T-helper 9 cell (primary cell): Measurements from ENCODE around the gene ACTL6B.

Experiments
- DNase-seq: peaks from one replicate; pipeline ENCODE4 v3.0.0-alpha.2; 2020

The ACTL6B gene

DNA sequence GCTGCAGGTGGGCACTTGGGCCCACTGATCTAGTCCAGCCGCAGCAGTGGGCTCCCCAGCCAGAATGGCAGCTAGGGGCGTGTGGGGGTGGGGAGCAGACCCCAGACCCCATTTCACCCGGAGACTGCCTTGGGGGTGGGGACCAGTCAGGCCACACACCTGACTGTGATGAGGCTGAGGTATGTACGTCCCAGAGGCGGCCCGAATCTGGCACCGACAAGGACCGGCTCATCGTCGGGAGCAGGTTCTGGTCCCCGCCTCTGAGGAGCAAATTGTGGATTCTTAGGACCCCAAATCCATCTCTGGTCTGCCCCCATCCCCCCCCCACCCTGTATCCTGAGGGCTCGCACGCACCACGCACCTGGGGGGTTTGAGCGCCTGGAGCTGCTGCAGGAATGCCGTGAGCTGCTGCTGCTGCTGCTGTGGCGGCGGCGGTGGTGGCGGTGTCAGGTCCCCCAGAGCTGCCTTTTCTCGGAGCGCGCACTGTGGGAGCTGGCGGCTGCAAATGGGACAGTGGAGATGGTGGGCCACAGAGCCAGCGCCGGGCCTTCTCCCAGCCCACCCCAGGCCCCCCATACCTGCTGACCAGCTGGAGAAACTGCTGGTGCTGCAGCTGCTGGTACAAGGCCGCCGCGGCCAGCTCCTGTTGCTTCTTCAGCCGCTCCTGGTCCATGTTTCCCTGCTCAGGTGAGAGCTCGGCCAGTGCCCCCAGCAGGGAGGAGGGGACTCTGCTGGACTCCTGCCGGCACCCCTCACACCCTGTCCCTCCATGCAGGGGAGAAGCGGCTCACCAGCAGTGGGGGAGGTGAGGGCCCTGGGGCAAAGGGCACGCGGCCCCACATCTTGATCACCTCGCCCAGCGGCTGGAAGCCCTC lies 27.6 kb upstream of the ACTL6B start:
- no peak for DNase-seq

- DNase-seq: no peak
These were observed 26.9 kb upstream of the ACTL6B start for GRCh38 chr7:100682991-100683658.

- no peak for DNase-seq
These were observed 26.0 kb upstream of the ACTL6B start for GRCh38 chr7:100682228-100682741.

- DNase-seq: no peak
These were observed 25.4 kb upstream of the ACTL6B start for GRCh38 chr7:100681491-100682227.

- no peak for DNase-seq
These were observed 24.5 kb upstream of the ACTL6B start for GRCh38 chr7:100680576-100681271.

DNA sequence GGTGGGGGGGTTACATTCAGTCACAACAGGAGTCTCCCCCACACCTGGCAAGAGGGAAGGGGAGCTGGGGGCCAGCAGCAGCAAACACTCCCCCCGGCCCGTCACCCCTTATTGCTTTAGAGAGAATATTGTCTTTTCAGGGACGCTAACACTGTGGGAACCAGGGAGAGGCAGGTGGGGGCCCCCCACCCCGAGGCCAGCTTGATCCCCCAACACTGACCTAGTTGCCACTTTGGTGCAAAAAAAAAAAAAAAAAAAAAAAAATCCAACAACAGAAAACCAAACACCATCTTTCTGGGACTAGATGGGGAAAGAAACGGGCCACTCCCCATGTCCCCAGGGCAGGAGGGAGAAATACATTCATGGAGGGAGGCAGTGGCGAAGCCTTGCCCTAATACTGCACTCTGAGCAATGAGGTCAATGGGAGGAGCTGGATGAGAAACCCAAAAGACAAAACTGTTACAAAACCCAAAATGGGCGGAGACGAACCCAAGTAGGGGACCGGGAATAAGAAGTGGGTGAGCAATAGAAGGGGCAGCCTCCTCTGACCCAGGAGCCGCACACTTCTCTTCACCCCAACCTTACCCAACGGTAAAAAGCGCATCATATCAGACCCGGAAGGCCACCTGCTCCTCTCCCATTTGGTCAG lies 23.8 kb upstream of the ACTL6B start:
- no peak for DNase-seq

DNA sequence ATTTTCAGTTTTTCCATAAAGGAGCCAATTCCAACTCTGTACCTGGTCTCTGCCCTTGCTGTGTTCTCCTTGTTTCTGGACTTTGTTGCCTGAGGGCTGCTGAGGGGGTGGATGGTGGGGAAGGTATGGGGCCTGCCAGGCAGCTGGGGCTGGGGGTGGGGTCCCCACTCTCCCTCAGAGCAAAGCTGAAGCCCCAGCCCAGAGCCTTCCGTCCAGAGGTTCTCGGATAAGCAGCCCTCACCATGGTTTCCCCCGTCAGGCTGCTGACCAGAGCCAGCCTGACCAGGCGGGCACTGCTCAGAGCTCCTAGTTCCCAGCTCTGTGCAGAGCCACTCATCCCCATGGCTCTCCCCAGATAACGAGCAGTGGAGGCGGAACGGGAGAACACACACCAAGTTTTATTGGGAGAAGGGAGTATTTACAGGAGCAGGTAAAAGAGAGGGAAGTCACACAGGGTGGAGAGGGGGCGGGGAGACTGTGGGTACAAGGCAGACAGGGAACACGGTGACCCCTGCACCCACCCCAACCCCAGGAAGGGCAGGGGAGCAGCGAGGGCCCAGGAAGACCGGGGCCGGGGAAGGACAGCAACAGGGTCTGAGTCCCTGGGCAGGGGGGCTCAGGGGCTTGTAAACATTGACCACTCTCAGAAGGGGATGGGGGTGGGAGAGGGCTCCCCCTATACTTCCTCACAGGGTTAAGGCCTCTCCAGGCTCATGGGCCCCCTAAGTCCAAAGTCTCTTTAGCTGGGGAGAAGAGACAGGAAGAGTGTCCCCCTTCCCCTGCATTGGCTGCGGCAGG lies 23.1 kb upstream of the ACTL6B start:
- no peak for DNase-seq

- no peak for DNase-seq
These were observed 22.2 kb upstream of the ACTL6B start for GRCh38 chr7:100678291-100678984.

GRCh38 chr7:100677308-100678267 lies 21.3 kb upstream of the ACTL6B start:
- DNase-seq: no peak

DNA sequence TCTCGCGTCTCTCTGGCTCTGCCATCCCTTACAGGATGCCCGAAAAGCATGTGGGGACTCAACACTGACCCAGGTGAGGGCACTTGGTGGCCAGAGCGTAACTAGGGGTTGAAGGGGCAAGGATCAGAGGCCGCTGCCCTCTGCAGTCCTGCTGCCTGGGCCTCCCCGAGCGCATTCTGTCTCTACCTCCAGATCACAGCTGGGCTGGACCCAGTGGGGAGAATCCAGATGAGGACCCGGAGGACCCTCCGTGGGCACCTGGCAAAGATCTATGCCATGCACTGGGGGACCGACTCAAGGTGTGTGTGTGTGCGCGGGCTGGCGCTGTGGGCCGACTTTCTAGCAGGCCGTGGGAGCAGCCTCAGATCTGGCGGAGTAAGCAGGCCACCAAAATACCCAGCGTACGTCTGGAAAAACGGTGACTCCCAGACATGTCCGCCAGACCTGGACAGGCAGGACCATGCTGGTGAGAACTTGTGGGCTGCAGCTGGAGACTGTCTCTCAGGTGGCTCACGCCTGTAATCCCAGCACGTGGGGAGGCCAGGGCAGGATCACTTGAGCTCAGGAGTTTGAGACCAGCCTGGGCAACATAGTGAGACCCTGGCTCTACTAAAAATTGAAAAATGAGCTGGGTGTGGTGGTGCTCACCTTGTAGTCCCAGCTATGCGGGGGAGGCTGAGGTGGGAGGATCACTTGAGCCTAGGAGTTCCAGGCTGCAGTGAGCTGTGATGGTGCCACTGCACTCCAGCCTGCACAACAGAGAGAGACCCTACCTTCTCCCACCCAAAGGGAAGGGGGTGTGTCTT lies 20.5 kb upstream of the ACTL6B start:
- no peak for DNase-seq

DNA sequence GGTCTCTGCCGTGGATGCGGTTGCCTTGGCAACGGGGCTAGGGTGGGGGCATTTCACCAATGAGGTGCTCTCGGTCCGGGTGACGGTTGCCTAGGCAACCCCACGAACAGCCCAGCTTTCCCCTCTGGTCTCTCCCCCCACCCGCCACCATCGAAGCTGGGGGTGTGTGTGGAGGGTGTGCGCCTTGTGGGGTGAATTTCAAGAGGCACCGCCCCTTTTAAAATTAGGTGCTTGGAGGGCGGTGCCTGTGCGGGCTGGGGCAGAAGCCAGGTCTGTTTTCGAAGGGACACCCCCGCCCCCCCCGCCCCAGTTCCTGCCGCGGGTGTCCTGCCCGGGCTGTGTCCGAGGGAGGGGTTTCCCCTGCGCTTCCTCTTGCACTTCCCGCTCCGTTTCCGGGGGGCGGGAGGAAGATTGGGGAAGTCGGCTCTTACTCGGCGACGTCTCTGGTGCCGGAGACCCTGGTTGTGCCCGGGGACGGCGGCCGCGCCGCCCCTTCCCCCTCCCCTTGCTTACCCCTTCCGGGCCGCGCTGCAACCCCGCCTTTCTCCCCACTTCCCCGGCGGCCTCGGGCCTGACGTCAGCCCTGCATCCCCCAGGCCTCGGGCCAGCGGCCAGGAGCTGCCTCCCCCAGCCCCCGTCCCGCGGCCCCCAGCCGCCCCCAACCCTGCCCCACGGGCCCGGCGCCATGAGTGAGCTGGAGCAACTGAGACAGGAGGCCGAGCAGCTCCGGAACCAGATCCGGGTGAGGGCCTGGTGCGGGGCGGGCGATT lies 19.5 kb upstream of the ACTL6B start:
- DNase-seq: peak; percentile 89

DNA sequence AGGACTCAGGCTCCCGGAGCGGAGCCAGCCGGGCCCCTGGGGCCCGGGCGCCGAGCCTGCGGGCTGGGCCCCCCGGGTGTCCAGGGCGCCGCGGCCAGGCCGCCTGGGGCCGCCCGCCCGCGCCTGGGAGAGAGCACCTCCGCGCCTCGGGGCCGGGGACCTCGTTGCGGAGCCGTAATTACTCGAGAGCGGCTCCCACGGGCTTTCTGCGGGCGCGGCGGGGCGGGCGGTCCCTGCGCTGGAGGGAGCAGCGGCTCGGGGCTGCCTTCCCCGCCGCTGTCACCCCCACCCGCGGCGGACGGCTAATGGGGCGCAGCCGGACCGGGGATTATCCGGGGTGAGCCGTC lies 18.8 kb upstream of the ACTL6B start:
- peak; percentile 45 for DNase-seq

GRCh38 chr7:100674411-100675104 lies 18.3 kb upstream of the ACTL6B start:
- no peak for DNase-seq

DNA sequence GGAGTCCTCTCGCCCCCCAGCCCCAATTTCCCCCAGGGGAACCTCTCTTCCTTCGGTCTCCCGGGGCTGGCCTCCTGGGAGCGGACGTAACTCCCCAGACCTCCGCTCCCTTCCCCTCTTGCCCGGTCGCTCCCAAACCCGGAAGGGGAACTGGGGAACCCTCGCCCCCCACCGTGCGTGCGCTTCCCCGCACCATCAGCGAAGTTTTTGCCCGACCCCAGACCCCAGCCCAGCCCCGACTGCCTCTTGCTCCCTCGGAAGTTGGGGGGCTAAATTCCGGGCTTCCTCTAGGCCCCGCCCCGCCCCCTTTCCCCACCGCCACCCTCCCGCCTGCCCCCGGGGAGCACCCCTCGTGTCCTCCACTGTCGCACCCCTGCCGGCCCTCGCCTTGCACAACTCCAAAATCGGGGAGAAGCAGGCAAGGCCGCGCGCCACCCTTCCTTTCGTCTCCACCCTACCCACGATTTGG lies 17.7 kb upstream of the ACTL6B start:
- DNase-seq: peak; percentile 30

GRCh38 chr7:100673302-100673941 lies 17.2 kb upstream of the ACTL6B start, which contains the start of gene GNB2:
Gene GNB2 (plus strand): TSS chr7:100673740. CDS start chr7:100676266, 2,526 bp downstream.
- peak; percentile 97 for DNase-seq
